ENCODE results near the gene CNNM1. TPM values are rescaled to one million over a fixed set of nuclear protein-coding genes. Genes with fewer than 3 reads are reported as not detected.

Gene CNNM1
- total and polyA plus RNA-seq, 4 donors: 0.15 to 0.52 (median 0.19) TPM

DNA sequence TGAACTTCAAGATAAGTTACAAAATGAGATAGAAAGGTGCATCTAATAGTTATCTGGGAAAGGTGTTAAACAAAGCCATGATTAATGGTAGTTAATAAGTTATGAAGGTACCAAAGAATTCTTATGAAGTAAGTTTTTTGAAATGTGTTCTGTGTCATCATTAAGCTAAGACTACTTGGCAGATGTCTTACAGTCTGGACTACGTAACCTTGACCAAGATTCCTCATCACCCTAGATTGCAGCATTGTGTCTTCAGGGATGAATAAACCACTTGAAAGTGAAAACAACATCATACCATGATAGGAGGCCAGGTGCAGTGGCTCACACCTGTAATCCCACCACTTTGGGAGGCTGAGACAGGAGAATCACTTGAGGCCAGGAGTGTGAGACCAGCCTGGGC lies 53.0 kb downstream of the CNNM1 start:
- TF ChIP-seq, protein P1, sequence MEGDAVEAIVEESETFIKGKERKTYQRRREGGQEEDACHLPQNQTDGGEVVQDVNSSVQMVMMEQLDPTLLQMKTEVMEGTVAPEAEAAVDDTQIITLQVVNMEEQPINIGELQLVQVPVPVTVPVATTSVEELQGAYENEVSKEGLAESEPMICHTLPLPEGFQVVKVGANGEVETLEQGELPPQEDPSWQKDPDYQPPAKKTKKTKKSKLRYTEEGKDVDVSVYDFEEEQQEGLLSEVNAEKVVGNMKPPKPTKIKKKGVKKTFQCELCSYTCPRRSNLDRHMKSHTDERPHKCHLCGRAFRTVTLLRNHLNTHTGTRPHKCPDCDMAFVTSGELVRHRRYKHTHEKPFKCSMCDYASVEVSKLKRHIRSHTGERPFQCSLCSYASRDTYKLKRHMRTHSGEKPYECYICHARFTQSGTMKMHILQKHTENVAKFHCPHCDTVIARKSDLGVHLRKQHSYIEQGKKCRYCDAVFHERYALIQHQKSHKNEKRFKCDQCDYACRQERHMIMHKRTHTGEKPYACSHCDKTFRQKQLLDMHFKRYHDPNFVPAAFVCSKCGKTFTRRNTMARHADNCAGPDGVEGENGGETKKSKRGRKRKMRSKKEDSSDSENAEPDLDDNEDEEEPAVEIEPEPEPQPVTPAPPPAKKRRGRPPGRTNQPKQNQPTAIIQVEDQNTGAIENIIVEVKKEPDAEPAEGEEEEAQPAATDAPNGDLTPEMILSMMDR (IDR thresholded peaks at IDR 0.05; ENCODE audit: control extremely low read depth, extremely low read depth): no peak
- WGBS, 2 donors: 78 to 86% methylated on average over 1 of the region's 1 CpG
- H3K27ac ChIP-seq (ENCODE audit: low read depth in 1 of 2, low read length in 1 of 2): no peak overlapping the region
- no peak overlapping the region for H3K9ac ChIP-seq (ENCODE audit: insufficient read depth in 1 of 2, low read length in 2 of 2)
- no peaks in the 10 kb centered on the region for H3K9me3 ChIP-seq (ENCODE audit: control insufficient read depth in 4 of 4, insufficient read depth in 3 of 4, low read length in 3 of 4)
- no peak for DNase-seq
- no peaks in the 10 kb centered on the region for H3K36me3 ChIP-seq (ENCODE audit: control insufficient read depth in 4 of 4, insufficient read depth in 4 of 4, low read length in 4 of 4)
- peaks cover 0 to 3% (median 0%) of the 10 kb centered on the region in 3 donors for H3K27me3 ChIP-seq (ENCODE audit: control insufficient read depth in 3 of 3, insufficient read depth in 3 of 3, low read length in 2 of 3)
- no peaks in the 10 kb centered on the region for H3K4me1 ChIP-seq (ENCODE audit: control insufficient read depth in 5 of 5, insufficient read depth in 5 of 5, low read length in 5 of 5)
- no peak for ATAC-seq (ENCODE audit: insufficient read depth, low FRiP score)
- no peak overlapping the region for H3K4me3 ChIP-seq

DNA sequence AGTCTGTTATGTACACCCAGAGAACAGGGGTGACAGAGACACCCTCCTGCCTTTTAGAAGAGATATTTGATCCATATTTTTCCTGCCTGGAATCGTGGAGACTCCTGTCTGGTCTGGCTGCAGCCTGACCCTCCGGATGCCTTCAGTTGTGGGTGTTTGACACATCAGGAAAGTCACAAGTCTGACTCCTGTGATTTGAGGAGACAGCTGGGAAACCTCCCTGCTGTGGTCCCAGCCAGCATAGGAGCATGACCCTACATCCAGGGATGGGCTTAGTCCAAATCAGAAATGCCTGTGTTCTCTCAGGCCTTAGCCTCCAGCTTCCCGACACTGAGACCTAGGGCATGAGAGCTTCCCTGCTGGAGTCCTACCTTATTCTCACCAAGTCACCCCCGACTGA lies 57.9 kb downstream of the CNNM1 start:
- Histone ChIP-seq H3K27ac (ENCODE audit: low read depth in 1 of 2, low read length in 1 of 2) (no peak overlapping the region), H3K27me3 (ENCODE audit: control insufficient read depth in 3 of 3, insufficient read depth in 3 of 3, low read length in 2 of 3) (peaks cover 0 to 3% (median 0%) of the 10 kb centered on the region in 3 donors), H3K36me3 (ENCODE audit: control insufficient read depth in 4 of 4, insufficient read depth in 4 of 4, low read length in 4 of 4) (no peaks in the 10 kb centered on the region), H3K9me3 (ENCODE audit: control insufficient read depth in 4 of 4, insufficient read depth in 3 of 4, low read length in 3 of 4) (no peaks in the 10 kb centered on the region), H3K9ac (ENCODE audit: insufficient read depth in 1 of 2, low read length in 2 of 2) (no peak overlapping the region), H3K4me1 (ENCODE audit: control insufficient read depth in 5 of 5, insufficient read depth in 5 of 5, low read length in 5 of 5) (no peaks in the 10 kb centered on the region), H3K4me3 (no peak overlapping the region)
- TF ChIP-seq, protein P1 (IDR thresholded peaks at IDR 0.05; ENCODE audit: control extremely low read depth, extremely low read depth): no peak
- WGBS, 2 donors: 76 to 85% methylated on average over 4 of the region's 4 CpGs
- ATAC-seq (ENCODE audit: insufficient read depth, low FRiP score) (no peak), DNase-seq (no peak)

GRCh38 chr10:99387541-99387940 lies 58.4 kb downstream of the CNNM1 start:
- DNase-seq (no peak), ATAC-seq (ENCODE audit: insufficient read depth, low FRiP score) (no peak)
- H3K27me3 ChIP-seq (ENCODE audit: control insufficient read depth in 3 of 3, insufficient read depth in 3 of 3, low read length in 2 of 3): peaks cover 0 to 3% (median 0%) of the 10 kb centered on the region in 3 donors
- 87 to 92% methylated on average over 11 of the region's 11 CpGs for WGBS, 2 donors
- no peak overlapping the region for H3K4me3 ChIP-seq
- no peaks in the 10 kb centered on the region for H3K4me1 ChIP-seq (ENCODE audit: control insufficient read depth in 5 of 5, insufficient read depth in 5 of 5, low read length in 5 of 5)
- H3K9ac ChIP-seq (ENCODE audit: insufficient read depth in 1 of 2, low read length in 2 of 2): no peak overlapping the region
- no peak overlapping the region for H3K27ac ChIP-seq (ENCODE audit: low read depth in 1 of 2, low read length in 1 of 2)
- H3K36me3 ChIP-seq (ENCODE audit: control insufficient read depth in 4 of 4, insufficient read depth in 4 of 4, low read length in 4 of 4): no peaks in the 10 kb centered on the region
- no peaks in the 10 kb centered on the region for H3K9me3 ChIP-seq (ENCODE audit: control insufficient read depth in 4 of 4, insufficient read depth in 3 of 4, low read length in 3 of 4)
- TF ChIP-seq, protein P1 (IDR thresholded peaks at IDR 0.05; ENCODE audit: control extremely low read depth, extremely low read depth): no peak

Data from lung (tissue), 12 donors.